ENCODE measurements around the gene HOXB7.

HOXB7 gene

DNA sequence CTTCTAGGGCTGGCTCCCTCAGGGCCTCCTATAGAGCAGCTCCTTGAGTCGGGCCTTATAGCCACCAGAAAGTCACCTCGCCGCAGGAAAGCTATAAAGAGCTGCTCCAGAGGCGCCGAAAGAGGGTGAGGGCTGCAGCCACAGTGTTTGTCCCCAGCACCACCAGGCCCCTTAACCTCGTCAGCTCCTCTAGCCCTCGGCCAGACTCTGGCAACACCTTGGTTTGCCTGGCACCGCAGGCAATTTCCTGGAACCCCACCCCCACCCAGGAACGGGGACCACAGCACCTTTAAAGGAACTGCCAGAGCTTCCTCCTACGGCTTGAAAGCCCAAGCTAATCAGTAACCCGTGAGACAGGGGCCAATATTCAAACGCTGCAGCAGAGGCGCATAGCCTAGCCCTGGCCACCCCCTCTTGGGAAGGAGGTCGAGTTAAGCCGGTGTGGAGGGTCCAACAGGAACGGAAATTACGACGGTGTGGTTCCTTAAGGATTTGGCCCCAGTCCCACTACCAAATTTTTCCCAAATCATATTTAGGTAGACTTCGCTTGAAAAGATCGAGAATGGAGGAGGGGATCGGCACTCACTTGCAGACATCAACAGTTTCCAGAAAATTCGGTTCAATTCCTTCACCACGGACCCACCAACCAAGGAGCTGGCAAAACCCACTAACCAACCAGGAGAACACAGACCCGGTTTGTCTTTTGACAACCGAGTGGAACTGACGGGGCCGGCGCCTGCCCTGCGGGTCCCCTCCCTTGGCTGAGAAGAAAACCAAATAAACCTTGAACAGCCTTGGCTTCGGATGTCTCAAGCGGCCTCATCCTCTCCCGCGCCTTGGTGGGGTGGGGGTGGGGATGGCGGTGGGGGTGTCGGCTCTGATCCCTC lies 9.0 kb downstream of the HOXB7 start:
- Histone ChIP-seq H3K9me3 (ENCODE audit: control extremely low read depth in 1 of 5, control insufficient read depth in 4 of 5, insufficient read depth in 2 of 5, low read depth in 1 of 5, low read length in 4 of 5) (no peaks in the 10 kb centered on the region), H3K27me3 (replicated peaks in 2 of 5; ENCODE audit: control insufficient read depth in 4 of 5, insufficient read depth in 5 of 5, low read length in 4 of 5) (peaks cover 2 to 73% (median 23%) of the 10 kb centered on the region in 5 experiments), H3K4me1 (ENCODE audit: control extremely low read depth in 1 of 4, control insufficient read depth in 4 of 4, insufficient read depth in 4 of 4, low read length in 3 of 4) (peaks cover 0 to 53% (median 25%) of the 10 kb centered on the region in 4 experiments), H3K36me3 (ENCODE audit: control insufficient read depth in 4 of 4, insufficient read depth in 4 of 4, low read length in 3 of 4) (no peaks in the 10 kb centered on the region), H3K27ac (ENCODE audit: insufficient read depth in 1 of 2, low read depth in 1 of 2, low read length in 2 of 2, poor library complexity in 1 of 2, severe bottlenecking in 2 of 2) (no peak overlapping the region), H3K4me3 (ENCODE audit: control insufficient read depth in 1 of 7, extremely low read depth in 1 of 7, insufficient read depth in 4 of 7, low read depth in 2 of 7, low read length in 6 of 7) (peak overlapping the region in 2 of 7 experiments; percentile 20 to 57)
- DNase-seq = no peak
- WGBS (ENCODE audit: insufficient coverage) = 59% methylated on average over 28 of the region's 35 CpGs
- ChIA-PET CTCF (interaction anchor here (0.6 to 2.0 kb wide), 7 partner anchors 8 to 338 kb away, joined by 3 to 7 read pairs (median 3); partner anchors contain the start of gene HOXB7), POLR2A (interaction anchor here (0.6 kb wide), 1 partner anchor 250 kb away, joined by 3 read pairs; no protein-coding TSS in a partner anchor)

DNA sequence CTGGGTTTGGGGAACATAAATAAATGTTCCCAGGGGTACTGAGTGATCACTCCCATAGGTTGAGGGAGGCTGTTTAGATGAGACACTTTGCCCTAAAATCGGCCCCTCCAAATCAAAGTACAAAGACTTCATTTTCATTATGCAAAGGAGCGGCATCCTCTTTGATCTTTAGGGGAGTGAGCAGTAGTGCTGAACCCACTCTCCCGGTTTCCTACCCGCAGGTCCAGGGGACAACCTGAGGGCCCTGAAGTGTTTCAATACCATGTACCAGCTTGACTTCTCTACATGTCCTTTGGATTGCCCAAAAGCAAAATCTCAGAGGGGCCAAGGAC lies 9.6 kb downstream of the HOXB7 start:
- Histone ChIP-seq H3K27me3 (replicated peaks in 2 of 5; ENCODE audit: control insufficient read depth in 4 of 5, insufficient read depth in 5 of 5, low read length in 4 of 5) (peaks cover 0 to 68% (median 21%) of the 10 kb centered on the region in 5 experiments), H3K27ac (ENCODE audit: insufficient read depth in 1 of 2, low read depth in 1 of 2, low read length in 2 of 2, poor library complexity in 1 of 2, severe bottlenecking in 2 of 2) (no peak overlapping the region), H3K4me1 (ENCODE audit: control extremely low read depth in 1 of 4, control insufficient read depth in 4 of 4, insufficient read depth in 4 of 4, low read length in 3 of 4) (peaks cover 0 to 59% (median 28%) of the 10 kb centered on the region in 4 experiments), H3K4me3 (ENCODE audit: control insufficient read depth in 1 of 7, extremely low read depth in 1 of 7, insufficient read depth in 4 of 7, low read depth in 2 of 7, low read length in 6 of 7) (no peak overlapping the region), H3K9me3 (ENCODE audit: control extremely low read depth in 1 of 5, control insufficient read depth in 4 of 5, insufficient read depth in 2 of 5, low read depth in 1 of 5, low read length in 4 of 5) (no peaks in the 10 kb centered on the region), H3K36me3 (ENCODE audit: control insufficient read depth in 4 of 4, insufficient read depth in 4 of 4, low read length in 3 of 4) (no peaks in the 10 kb centered on the region)
- DNase-seq = no peak
- ChIA-PET POLR2A (no interaction called here), CTCF (interaction anchor here (0.7 to 2.0 kb wide), 6 partner anchors 9 to 338 kb away, joined by 3 to 7 read pairs (median 3); partner anchors contain the start of gene HOXB7)
- WGBS (ENCODE audit: insufficient coverage) = 100% methylated on average over 4 of the region's 4 CpGs

DNA sequence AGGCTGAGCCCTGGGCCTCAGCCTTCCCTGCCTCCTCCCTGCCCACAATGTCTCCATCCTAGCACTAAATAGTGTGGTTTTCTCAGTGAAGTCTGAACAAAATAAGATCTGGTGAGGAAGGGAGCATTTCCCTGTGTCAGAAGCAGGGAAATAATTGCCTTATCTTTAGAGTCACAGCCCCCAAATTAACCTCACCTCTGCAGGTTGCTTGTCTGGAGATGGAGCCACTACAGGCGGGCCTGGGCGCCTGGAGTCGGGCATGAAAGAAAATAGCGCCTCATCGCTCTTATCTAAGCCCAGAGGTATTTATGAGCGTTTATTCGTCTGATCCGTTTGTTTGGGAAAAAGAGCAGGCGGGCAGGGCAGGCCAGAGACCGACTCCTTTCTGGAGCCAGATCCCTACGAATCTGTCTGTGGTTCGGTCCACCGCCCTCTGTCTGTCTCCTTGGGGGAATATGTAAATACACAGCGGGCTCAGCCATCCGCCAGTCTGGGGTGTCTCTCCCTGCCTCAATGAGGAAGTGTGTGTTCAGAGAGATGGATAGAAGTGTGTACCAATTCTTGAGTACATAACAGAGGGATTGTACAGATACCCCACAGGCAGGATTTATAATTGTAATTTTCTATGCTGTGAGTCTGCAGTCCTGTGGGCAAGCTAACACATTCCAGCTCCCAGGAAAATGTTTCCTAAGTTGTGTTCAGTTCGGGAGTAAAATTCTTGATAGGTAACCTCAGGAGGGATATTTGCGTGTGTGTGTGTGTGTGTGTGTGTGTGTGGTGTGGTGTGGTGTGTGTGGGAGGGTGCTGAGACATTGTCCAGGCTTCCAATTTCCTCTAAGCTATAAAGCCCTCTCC lies 10.3 kb downstream of the HOXB7 start:
- WGBS (ENCODE audit: insufficient coverage) = 96% methylated on average over 8 of the region's 17 CpGs
- no peak for DNase-seq
- Histone ChIP-seq H3K4me3 (ENCODE audit: control insufficient read depth in 1 of 7, extremely low read depth in 1 of 7, insufficient read depth in 4 of 7, low read depth in 2 of 7, low read length in 6 of 7) (no peak overlapping the region), H3K36me3 (ENCODE audit: control insufficient read depth in 4 of 4, insufficient read depth in 4 of 4, low read length in 3 of 4) (peaks cover 0 to under 1% (median 0%) of the 10 kb centered on the region in 4 experiments), H3K27me3 (replicated peaks in 2 of 5; ENCODE audit: control insufficient read depth in 4 of 5, insufficient read depth in 5 of 5, low read length in 4 of 5) (peaks cover 0 to 65% (median 21%) of the 10 kb centered on the region in 5 experiments), H3K27ac (ENCODE audit: insufficient read depth in 1 of 2, low read depth in 1 of 2, low read length in 2 of 2, poor library complexity in 1 of 2, severe bottlenecking in 2 of 2) (no peak overlapping the region), H3K4me1 (ENCODE audit: control extremely low read depth in 1 of 4, control insufficient read depth in 4 of 4, insufficient read depth in 4 of 4, low read length in 3 of 4) (peaks cover 0 to 65% (median 31%) of the 10 kb centered on the region in 4 experiments), H3K9me3 (ENCODE audit: control extremely low read depth in 1 of 5, control insufficient read depth in 4 of 5, insufficient read depth in 2 of 5, low read depth in 1 of 5, low read length in 4 of 5) (no peaks in the 10 kb centered on the region)
- ChIA-PET CTCF (interaction anchor here (0.8 to 2.3 kb wide), 6 partner anchors 9 to 264 kb away, joined by 3 to 7 read pairs (median 4); partner anchors contain the start of gene HOXB7), POLR2A (no interaction called here)

GRCh38 chr17:48599354-48599753 lies 11.5 kb downstream of the HOXB7 start:
- Histone ChIP-seq H3K4me3 (ENCODE audit: control insufficient read depth in 1 of 7, extremely low read depth in 1 of 7, insufficient read depth in 4 of 7, low read depth in 2 of 7, low read length in 6 of 7) (no peak overlapping the region), H3K36me3 (ENCODE audit: control insufficient read depth in 4 of 4, insufficient read depth in 4 of 4, low read length in 3 of 4) (peaks cover 0 to 3% (median 0%) of the 10 kb centered on the region in 4 experiments), H3K27me3 (replicated peaks in 2 of 5; ENCODE audit: control insufficient read depth in 4 of 5, insufficient read depth in 5 of 5, low read length in 4 of 5) (peaks cover 0 to 58% (median 21%) of the 10 kb centered on the region in 5 experiments), H3K4me1 (ENCODE audit: control extremely low read depth in 1 of 4, control insufficient read depth in 4 of 4, insufficient read depth in 4 of 4, low read length in 3 of 4) (peaks cover 0 to 67% (median 31%) of the 10 kb centered on the region in 4 experiments), H3K27ac (ENCODE audit: insufficient read depth in 1 of 2, low read depth in 1 of 2, low read length in 2 of 2, poor library complexity in 1 of 2, severe bottlenecking in 2 of 2) (no peak overlapping the region), H3K9me3 (ENCODE audit: control extremely low read depth in 1 of 5, control insufficient read depth in 4 of 5, insufficient read depth in 2 of 5, low read depth in 1 of 5, low read length in 4 of 5) (no peaks in the 10 kb centered on the region)
- no peak for DNase-seq
- WGBS (ENCODE audit: insufficient coverage) = no CpG with 5 or more reads among the region's 5 CpGs
- ChIA-PET POLR2A (no interaction called here), CTCF (interaction anchor here (0.9 to 2.3 kb wide), 8 partner anchors 7 to 337 kb away, joined by 3 to 8 read pairs (median 4); no protein-coding TSS in a partner anchor)

GRCh38 chr17:48598736-48599135 lies 12.1 kb downstream of the HOXB7 start:
- peaks cover 0 to 3% (median 0%) of the 10 kb centered on the region in 4 experiments for H3K36me3 ChIP-seq (ENCODE audit: control insufficient read depth in 4 of 4, insufficient read depth in 4 of 4, low read length in 3 of 4)
- peaks cover 0 to 66% (median 34%) of the 10 kb centered on the region in 4 experiments for H3K4me1 ChIP-seq (ENCODE audit: control extremely low read depth in 1 of 4, control insufficient read depth in 4 of 4, insufficient read depth in 4 of 4, low read length in 3 of 4)
- no peaks in the 10 kb centered on the region for H3K9me3 ChIP-seq (ENCODE audit: control extremely low read depth in 1 of 5, control insufficient read depth in 4 of 5, insufficient read depth in 2 of 5, low read depth in 1 of 5, low read length in 4 of 5)
- CTCF ChIA-PET = interaction anchor here (0.8 to 2.3 kb wide), 9 partner anchors 8 to 336 kb away, joined by 3 to 8 read pairs (median 4); no protein-coding TSS in a partner anchor
- WGBS (ENCODE audit: insufficient coverage) = 80% methylated on average over 1 of the region's 7 CpGs
- H3K27ac ChIP-seq (ENCODE audit: insufficient read depth in 1 of 2, low read depth in 1 of 2, low read length in 2 of 2, poor library complexity in 1 of 2, severe bottlenecking in 2 of 2) = no peak overlapping the region
- H3K4me3 ChIP-seq (ENCODE audit: control insufficient read depth in 1 of 7, extremely low read depth in 1 of 7, insufficient read depth in 4 of 7, low read depth in 2 of 7, low read length in 6 of 7) = peak overlapping the region in 3 of 7 experiments; percentile 71 to 82 (median 80)
- POLR2A ChIA-PET = no interaction called here
- no peak for DNase-seq
- peaks cover 0 to 53% (median 21%) of the 10 kb centered on the region in 5 experiments for H3K27me3 ChIP-seq (replicated peaks in 2 of 5; ENCODE audit: control insufficient read depth in 4 of 5, insufficient read depth in 5 of 5, low read length in 4 of 5)

GRCh38 chr17:48597778-48598631 lies 12.8 kb downstream of the HOXB7 start:
- ChIA-PET CTCF (interaction anchor here (0.8 to 2.0 kb wide), 8 partner anchors 9 to 335 kb away, joined by 3 to 8 read pairs (median 4); no protein-coding TSS in a partner anchor), POLR2A (interaction anchor here (2.2 kb wide), 1 partner anchor 10 kb away, joined by 7 read pairs; no protein-coding TSS in a partner anchor)

More at GRCh38 chr17:48597778-48598631, 12.8 kb downstream of the HOXB7 start:
- H3K36me3 ChIP-seq (ENCODE audit: control insufficient read depth in 4 of 4, insufficient read depth in 4 of 4, low read length in 3 of 4) = peaks cover 0 to 3% (median 0%) of the 10 kb centered on the region in 4 experiments
- H3K27me3 ChIP-seq (replicated peaks in 2 of 5; ENCODE audit: control insufficient read depth in 4 of 5, insufficient read depth in 5 of 5, low read length in 4 of 5) = peaks cover 0 to 50% (median 21%) of the 10 kb centered on the region in 5 experiments
- 0% methylated on average over 34 of the region's 68 CpGs for WGBS (ENCODE audit: insufficient coverage)
- peak in 2 of 3 donors; percentile 69 to 83 for DNase-seq
- H3K4me3 ChIP-seq (ENCODE audit: control insufficient read depth in 1 of 7, extremely low read depth in 1 of 7, insufficient read depth in 4 of 7, low read depth in 2 of 7, low read length in 6 of 7) = peak overlapping the region; percentile 53 to 82 (median 71)
- no peaks in the 10 kb centered on the region for H3K9me3 ChIP-seq (ENCODE audit: control extremely low read depth in 1 of 5, control insufficient read depth in 4 of 5, insufficient read depth in 2 of 5, low read depth in 1 of 5, low read length in 4 of 5)
- peaks cover 0 to 65% (median 38%) of the 10 kb centered on the region in 4 experiments for H3K4me1 ChIP-seq (ENCODE audit: control extremely low read depth in 1 of 4, control insufficient read depth in 4 of 4, insufficient read depth in 4 of 4, low read length in 3 of 4)
- peak overlapping the region in 1 of 2 experiments; percentile 34 for H3K27ac ChIP-seq (ENCODE audit: insufficient read depth in 1 of 2, low read depth in 1 of 2, low read length in 2 of 2, poor library complexity in 1 of 2, severe bottlenecking in 2 of 2)
